Heart right ventricle (tissue), 16 donors: ENCODE results near the gene PODN. TPM values are rescaled to one million over a fixed set of nuclear protein-coding genes. Genes with fewer than 3 reads are reported as not detected.

ENCODE experiments used
- ATAC-seq, 8 donors: fragments of 200-7000 bp; cut with Tn5 transposase; one replicate each; pipeline ENCODE4 v1.9.1; 2020; ENCODE audit warnings: mild to moderate bottlenecking in 8 of 8, moderate library complexity in 8 of 8, moderate number of reproducible peaks in 1 of 8
- DNase-seq, 2 donors: peaks; one replicate each; pipeline ENCODE4 v3.0.0-alpha.2; 2020
- H3K27ac ChIP-seq, 10 donors: fragments of 200-600 bp; sonication (generic) in 2 of 10; one replicate each; pipeline versions ENCODE4 v1.5.0 to v1.8.0; 2020 to 2022; ENCODE audit warnings: mild to moderate bottlenecking in 3 of 10
- H3K27me3 ChIP-seq, 7 donors: fragments of 200-600 bp; one replicate each; pipeline ENCODE4 v1.8.0; 2021 to 2022; ENCODE audit warnings: mild to moderate bottlenecking in 2 of 7
- H3K36me3 ChIP-seq, 9 donors: fragments of 200-600 bp; sonication (generic) in 1 of 9; one replicate each; pipeline versions ENCODE4 v1.5.0 to v1.8.0; 2020 to 2022; ENCODE audit warnings: mild to moderate bottlenecking in 2 of 9
- H3K4me1 ChIP-seq, 9 donors: fragments of 200-600 bp; sonication (generic) in 1 of 9; one replicate each; pipeline versions ENCODE4 v1.5.0 to v1.8.0; 2020 to 2022; ENCODE audit warnings: mild to moderate bottlenecking in 4 of 9
- H3K4me3 ChIP-seq, 10 donors: fragments of 200-600 bp; sonication (generic) in 2 of 10; one replicate each; pipeline versions ENCODE4 v1.5.0 to v1.8.0; 2020 to 2022; ENCODE audit warnings: mild to moderate bottlenecking in 7 of 10, moderate library complexity in 2 of 10
- H3K9me3 ChIP-seq, 11 donors: fragments of 200-600 bp in 10 of 11; sonication (generic) in 2 of 11; one replicate each; pipeline versions ENCODE4 v1.5.0 to v1.8.0; 2013 to 2022; ENCODE audit warnings: mild to moderate bottlenecking in 2 of 11, control low read depth in 1 of 11, moderate library complexity in 1 of 11
- WGBS, 2 donors: extraction: QIAGEN DNeasy Blood & Tissue Kit; methylation state at CpG; one replicate each; pipeline ENCODE4 v1.1.7; 2013; ENCODE audit warnings: inconsistent platforms in 1 of 2; 5-methylcytosine and 5-hydroxymethylcytosine counted together
- intact Hi-C, 10 donors: fragments of 100-400 bp; cut with DNase I; formaldehyde crosslinking; loops; one replicate each; pipeline versions ENCODE4 v1.11.1 to v1.14.2; 2022
- polyA plus RNA-seq, 2 donors: library from polyadenylated mRNA; stranded (reverse); fragments of 200-250 nt; gene quantifications; one replicate each; pipeline ENCODE4 v1.2.3, GENCODE V29; 2013
- total RNA-seq, 10 donors: library from RNA; stranded (reverse); fragmentation: NEBNext Ultra II Directional in 3 of 10; extraction: Animal tissue kit (Norgen Biotek cat#: 25700) in 3 of 10; gene quantifications; one replicate each; pipeline versions ENCODE4 v1.2.1 to v1.2.4, GENCODE V29; 2021 to 2023
- TF ChIP-seq, protein P1 (sequence below), 9 donors: fragments of 200-600 bp; sonication (generic) in 2 of 9; IDR thresholded peaks; one replicate each; pipeline versions ENCODE4 v1.5.0 to v1.8.0; 2021 to 2022; ENCODE audit warnings: antibody characterized with exemption in 9 of 9, mild to moderate bottlenecking in 5 of 9, moderate library complexity in 1 of 9
- donor health status: Arrhythmogenic right ventricular cardiomyopathy.
- donor health status: ischemic (EF 13 %, LVEDD 7.1; RV severe dilation, severe dysfunction).
- donor health status: healthy with polysubstance abuse.
- donor health status: DM: no; HTN: yes; CAD: no.
- donor health status: DM: no; HTN: no; CAD: no.
- donor health status: ischemic (EF 25% LVEDD 6.9; RV normal size, moderate dysfunction).
- donor health status: ischemic (EF 25% LVEDD 5.7; RV mildly dilated, moderate dysfunction).
- donor health status: healthy.
- donor health status: DM: yes; HTN: yes; CAD: no.
- donor health status: Ischemic cardiomyopathy.
- donor health status: ischemic (EF 35%, LVEDD 5.7; RV mildly dilated, moderate dysfunction).
- donor health status: nonischemic (EF 11% LVEDD 7.7; RV severe dilation, severe dysfunction).
- donor health status: DM: yes; HTN: yes; CAD: no.
- donor health status: PGD.
- donor health status: ischemic (EF 29% LVEDD 5.4; RV normal size, mild dysfunction).
- donor health status: nonischemic (EF 23%, LVEDD 6.1; RV moderate dilation, normal function).

PODN gene
- total and polyA plus RNA-seq, 12 donors, result 11.2 to 27.4 (median 15.4) TPM

DNA sequence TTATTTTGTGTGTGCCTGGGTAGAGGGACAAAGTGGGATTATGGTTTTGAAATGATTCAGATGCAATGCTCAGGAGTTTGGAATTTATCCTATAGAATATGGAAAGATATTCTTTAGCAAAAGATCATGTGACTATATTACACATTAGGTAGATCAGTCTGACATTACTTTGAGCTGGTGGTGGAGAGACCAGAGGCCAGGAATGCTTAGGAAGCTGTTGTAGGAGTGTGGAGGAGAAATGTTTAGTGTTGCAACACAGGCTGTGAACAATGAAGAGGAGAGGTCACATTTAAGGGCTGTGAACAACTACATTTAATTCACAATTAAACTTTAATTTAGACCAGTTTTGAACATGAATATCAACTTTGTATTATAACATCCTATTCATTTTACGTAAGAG lies 45.3 kb upstream of the PODN start:
- H3K27me3 ChIP-seq, result no peaks in the 10 kb centered on the region
- peaks cover 0 to 27% (median 12%) of the 10 kb centered on the region in 9 donors for H3K36me3 ChIP-seq
- TF ChIP-seq, protein P1, sequence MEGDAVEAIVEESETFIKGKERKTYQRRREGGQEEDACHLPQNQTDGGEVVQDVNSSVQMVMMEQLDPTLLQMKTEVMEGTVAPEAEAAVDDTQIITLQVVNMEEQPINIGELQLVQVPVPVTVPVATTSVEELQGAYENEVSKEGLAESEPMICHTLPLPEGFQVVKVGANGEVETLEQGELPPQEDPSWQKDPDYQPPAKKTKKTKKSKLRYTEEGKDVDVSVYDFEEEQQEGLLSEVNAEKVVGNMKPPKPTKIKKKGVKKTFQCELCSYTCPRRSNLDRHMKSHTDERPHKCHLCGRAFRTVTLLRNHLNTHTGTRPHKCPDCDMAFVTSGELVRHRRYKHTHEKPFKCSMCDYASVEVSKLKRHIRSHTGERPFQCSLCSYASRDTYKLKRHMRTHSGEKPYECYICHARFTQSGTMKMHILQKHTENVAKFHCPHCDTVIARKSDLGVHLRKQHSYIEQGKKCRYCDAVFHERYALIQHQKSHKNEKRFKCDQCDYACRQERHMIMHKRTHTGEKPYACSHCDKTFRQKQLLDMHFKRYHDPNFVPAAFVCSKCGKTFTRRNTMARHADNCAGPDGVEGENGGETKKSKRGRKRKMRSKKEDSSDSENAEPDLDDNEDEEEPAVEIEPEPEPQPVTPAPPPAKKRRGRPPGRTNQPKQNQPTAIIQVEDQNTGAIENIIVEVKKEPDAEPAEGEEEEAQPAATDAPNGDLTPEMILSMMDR (IDR thresholded peaks at IDR 0.05), result no peak
- intact Hi-C loops, result loop anchor here in 3 of 10 donors (5.0 to 10.0 kb wide), 2 partner anchors 41 to 168 kb away; no protein-coding TSS in a partner anchor
- ATAC-seq, result no peak
- no peaks in the 10 kb centered on the region for H3K9me3 ChIP-seq
- WGBS, 2 donors, result 79 to 88% methylated on average over 1 of the region's 1 CpG
- no peak overlapping the region for H3K4me3 ChIP-seq
- H3K27ac ChIP-seq, result no peak overlapping the region
- H3K4me1 ChIP-seq, result peaks cover 0 to 28% (median 26%) of the 10 kb centered on the region in 9 donors
- no peak for DNase-seq

DNA sequence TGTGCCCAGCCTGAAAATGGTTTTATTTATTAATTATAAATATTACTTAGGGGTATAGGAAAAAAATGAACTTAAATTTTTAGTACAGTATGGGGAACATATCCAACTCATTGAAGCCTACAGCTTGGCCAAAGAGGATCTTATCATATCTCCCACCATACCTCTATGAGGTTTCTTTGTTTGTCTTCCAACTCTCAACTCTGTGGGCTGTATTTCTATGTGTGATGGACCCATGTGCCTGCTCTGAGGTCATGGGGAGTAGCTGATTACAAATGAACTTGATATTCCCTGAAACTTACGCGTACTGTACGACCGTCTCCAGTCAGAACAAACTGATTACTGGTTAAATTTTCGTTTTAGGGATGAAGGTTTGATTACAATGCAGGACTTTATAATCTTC lies 41.4 kb upstream of the PODN start:
- intact Hi-C loops, result no loop called here
- 48 to 79% methylated on average over 5 of the region's 5 CpGs for WGBS, 2 donors
- TF ChIP-seq, protein P1 (IDR thresholded peaks at IDR 0.05), result no peak
- no peak for ATAC-seq
- DNase-seq, result no peak
- Histone ChIP-seq H3K4me1 (peaks cover 10 to 38% (median 32%) of the 10 kb centered on the region in 9 donors), H3K36me3 (peaks cover 0 to 27% (median 12%) of the 10 kb centered on the region in 9 donors), H3K27ac (no peak overlapping the region), H3K4me3 (no peak overlapping the region), H3K27me3 (no peaks in the 10 kb centered on the region), H3K9me3 (no peaks in the 10 kb centered on the region)

DNA sequence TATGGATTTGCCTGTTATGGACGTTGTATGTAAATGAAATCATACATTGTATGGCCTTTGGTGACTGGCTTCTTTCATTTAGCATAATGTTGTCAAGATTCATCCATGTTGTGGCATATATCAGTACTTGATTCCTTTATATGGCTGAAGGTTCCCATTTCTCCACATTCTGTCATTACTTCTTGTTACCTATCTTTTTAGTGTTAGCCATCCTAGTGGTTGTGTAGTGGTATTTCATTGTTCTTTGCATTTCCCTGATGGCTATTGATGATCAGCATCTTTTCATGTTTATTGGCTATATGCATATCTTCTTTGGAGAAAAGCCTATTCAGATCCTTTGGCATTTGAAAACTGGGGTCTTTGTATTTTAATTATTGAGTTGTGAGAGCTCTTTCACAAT lies 39.8 kb upstream of the PODN start:
- H3K36me3 ChIP-seq, result peaks cover 0 to 19% (median 12%) of the 10 kb centered on the region in 9 donors
- H3K27me3 ChIP-seq, result no peaks in the 10 kb centered on the region
- no peak overlapping the region for H3K27ac ChIP-seq
- no peaks in the 10 kb centered on the region for H3K9me3 ChIP-seq
- intact Hi-C loops, result no loop called here
- DNase-seq (no peak), ATAC-seq (no peak)
- H3K4me1 ChIP-seq, result peaks cover 10 to 32% (median 26%) of the 10 kb centered on the region in 9 donors
- H3K4me3 ChIP-seq, result no peak overlapping the region
- TF ChIP-seq, protein P1 (IDR thresholded peaks at IDR 0.05), result no peak
- 89 to 94% methylated on average over 1 of the region's 1 CpG for WGBS, 2 donors

DNA sequence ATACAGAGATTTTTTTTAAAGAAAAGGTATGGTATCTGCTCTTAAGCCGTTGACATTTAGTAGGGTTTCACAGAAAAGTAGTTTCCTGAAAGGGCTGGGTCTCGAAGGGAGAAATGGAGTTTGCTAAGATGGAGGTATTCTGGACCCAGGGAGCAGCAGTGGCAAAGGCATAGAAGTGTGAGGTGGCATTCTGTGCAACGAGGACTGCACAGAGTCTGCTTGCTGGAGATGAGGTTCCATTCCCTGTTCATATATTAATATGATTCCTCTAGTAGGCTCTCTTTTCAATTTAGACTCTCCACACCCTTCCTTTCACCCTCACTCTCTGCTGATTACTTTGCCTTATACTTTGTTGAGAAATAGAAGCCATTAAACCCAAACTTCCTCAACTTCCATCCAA lies 38.5 kb upstream of the PODN start:
- TF ChIP-seq, protein P1 (IDR thresholded peaks at IDR 0.05), result no peak
- Histone ChIP-seq H3K27ac (no peak overlapping the region), H3K4me3 (no peak overlapping the region), H3K9me3 (no peaks in the 10 kb centered on the region), H3K4me1 (peaks cover 10 to 32% (median 24%) of the 10 kb centered on the region in 9 donors), H3K27me3 (no peaks in the 10 kb centered on the region), H3K36me3 (peaks cover 0 to 23% (median 2%) of the 10 kb centered on the region in 9 donors)
- 67 to 80% methylated on average over 3 of the region's 3 CpGs for WGBS, 2 donors
- intact Hi-C loops, result no loop called here
- ATAC-seq (no peak), DNase-seq (no peak)
